Ureter (tissue), 1 donor: ENCODE measurements around the gene APBA3. TPM values are rescaled to one million over a fixed set of nuclear protein-coding genes. Genes with fewer than 3 reads are reported as not detected.

Experiments used
- DNase-seq: peaks from one replicate; pipeline ENCODE4 v3.0.0-alpha.2; 2020; ENCODE audit warnings: low spot score
- total RNA-seq: library from RNA; stranded (reverse); gene quantifications from one replicate; pipeline ENCODE4 v1.2.4, GENCODE V29; 2023
- donor health status: DM: yes; HTN: yes; CAD: no.

APBA3 gene
- total RNA-seq, 1 donor from 2014 or later = 15.6 TPM

GRCh38 chr19:3788996-3789778 is 27.7 kb upstream of the APBA3 start:
- no peak for DNase-seq

GRCh38 chr19:3785938-3786824 is 24.7 kb upstream of the APBA3 start, which contains the start of gene MATK:
Gene MATK (minus strand): TSS chr19:3786381. CDS start chr19:3785135, 1,246 bp downstream.
- no peak for DNase-seq

GRCh38 chr19:3785451-3785937 is 24.0 kb upstream of the APBA3 start:
- no peak for DNase-seq

- no peak for DNase-seq
Measured at GRCh38 chr19:3784607-3785450, 23.3 kb upstream of the APBA3 start.

GRCh38 chr19:3783660-3784584 is 22.4 kb upstream of the APBA3 start:
- DNase-seq = no peak

- DNase-seq = no peak
Measured at GRCh38 chr19:3782903-3783302, 21.4 kb upstream of the APBA3 start.

- no peak for DNase-seq
Measured at GRCh38 chr19:3782330-3782729, 20.8 kb upstream of the APBA3 start.

GRCh38 chr19:3781603-3782002 is 20.1 kb upstream of the APBA3 start:
- no peak for DNase-seq

GRCh38 chr19:3780786-3781304 is 19.4 kb upstream of the APBA3 start:
- DNase-seq = no peak

- DNase-seq = no peak
Measured at GRCh38 chr19:3778899-3779723, 17.6 kb upstream of the APBA3 start.

GRCh38 chr19:3778104-3778867 is 16.8 kb upstream of the APBA3 start:
- DNase-seq = no peak

GRCh38 chr19:3776479-3777040 is 15.1 kb upstream of the APBA3 start:
- no peak for DNase-seq

GRCh38 chr19:3775831-3776230 is 14.3 kb upstream of the APBA3 start:
- DNase-seq = no peak

GRCh38 chr19:3775374-3775711 is 13.9 kb upstream of the APBA3 start:
- DNase-seq = no peak

- DNase-seq = no peak
Measured at GRCh38 chr19:3774621-3775373, 13.3 kb upstream of the APBA3 start.

GRCh38 chr19:3773814-3774515 is 12.5 kb upstream of the APBA3 start:
- no peak for DNase-seq

- no peak for DNase-seq
Measured at GRCh38 chr19:3771906-3772455, 10.5 kb upstream of the APBA3 start, which contains the start of gene RAX2. Gene RAX2 (minus strand): TSS chr19:3772228. CDS start chr19:3771742, 486 bp downstream.
